A549 (cell line): ENCODE results near the gene CCDC157.

Experiments used
- CHD2 ChIP-seq: fragments of 150-350 bp; IDR thresholded peaks from 2 replicates; pipeline ENCODE4 v1.6.1; 2014; ENCODE audit warnings: low read length; ENCODE audit not compliant: partially characterized antibody
- CTCF ChIP-seq: fragments of >200 bp; sonication (Bioruptor Twin); formaldehyde crosslinking; IDR thresholded peaks from 3 replicates; pipeline ENCODE4 v1.5.1; 2016
- HDAC2 ChIP-seq: fragments of 200-600 bp; sonication (generic); IDR thresholded peaks from 2 replicates; pipeline ENCODE4 v1.6.1; 2016
- MAX ChIP-seq: IDR thresholded peaks from 2 replicates; pipeline ENCODE4 v1.6.1; 2012
- REST ChIP-seq: fragments of 200-600 bp; sonication (generic); IDR thresholded peaks from 2 replicates; pipeline ENCODE4 v1.6.1; 2016; ENCODE audit warnings: antibody characterized with exemption, mild to moderate bottlenecking, moderate library complexity

- no peak for TF ChIP-seq MAX
- TF ChIP-seq CTCF = no peak
- TF ChIP-seq HDAC2 = no peak
- TF ChIP-seq CHD2 = no peak
- TF ChIP-seq REST = no peak
Observed at GRCh38 chr22:30357650-30358215, 926 bp downstream of the CCDC157 start.
